ENCODE results near the gene ZC3H10.

DNA sequence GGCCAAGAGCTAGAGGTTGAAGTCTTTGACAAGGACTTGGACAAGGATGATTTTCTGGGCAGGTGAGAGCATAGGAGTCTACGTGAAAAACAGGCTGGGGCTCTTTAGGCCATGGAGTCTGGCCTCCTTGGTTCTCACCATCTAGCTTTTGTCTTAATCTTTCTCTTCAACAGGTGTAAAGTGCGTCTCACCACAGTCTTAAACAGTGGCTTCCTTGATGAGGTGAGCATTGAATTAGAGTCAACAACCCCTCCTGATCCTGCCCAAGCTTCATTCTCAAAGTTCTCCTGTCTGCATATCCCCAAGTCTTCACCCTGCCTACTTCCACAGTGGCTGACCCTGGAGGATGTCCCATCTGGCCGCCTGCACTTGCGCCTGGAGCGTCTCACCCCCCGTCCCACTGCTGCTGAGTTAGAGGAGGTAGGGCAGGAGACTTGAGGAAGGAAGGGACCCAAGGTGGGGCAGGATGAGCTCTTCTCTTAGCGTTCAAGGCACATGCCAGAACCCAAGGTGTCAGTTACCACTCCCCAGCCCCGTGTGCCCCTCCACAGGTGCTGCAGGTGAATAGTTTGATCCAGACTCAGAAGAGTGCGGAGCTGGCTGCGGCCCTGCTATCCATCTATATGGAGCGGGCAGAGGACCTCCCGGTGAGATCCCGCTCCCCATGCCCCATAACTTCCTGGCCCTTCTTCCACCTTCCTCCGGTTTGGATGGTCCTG is 19.9 kb downstream of the ZC3H10 start:
- TF ChIP-seq, protein P1, sequence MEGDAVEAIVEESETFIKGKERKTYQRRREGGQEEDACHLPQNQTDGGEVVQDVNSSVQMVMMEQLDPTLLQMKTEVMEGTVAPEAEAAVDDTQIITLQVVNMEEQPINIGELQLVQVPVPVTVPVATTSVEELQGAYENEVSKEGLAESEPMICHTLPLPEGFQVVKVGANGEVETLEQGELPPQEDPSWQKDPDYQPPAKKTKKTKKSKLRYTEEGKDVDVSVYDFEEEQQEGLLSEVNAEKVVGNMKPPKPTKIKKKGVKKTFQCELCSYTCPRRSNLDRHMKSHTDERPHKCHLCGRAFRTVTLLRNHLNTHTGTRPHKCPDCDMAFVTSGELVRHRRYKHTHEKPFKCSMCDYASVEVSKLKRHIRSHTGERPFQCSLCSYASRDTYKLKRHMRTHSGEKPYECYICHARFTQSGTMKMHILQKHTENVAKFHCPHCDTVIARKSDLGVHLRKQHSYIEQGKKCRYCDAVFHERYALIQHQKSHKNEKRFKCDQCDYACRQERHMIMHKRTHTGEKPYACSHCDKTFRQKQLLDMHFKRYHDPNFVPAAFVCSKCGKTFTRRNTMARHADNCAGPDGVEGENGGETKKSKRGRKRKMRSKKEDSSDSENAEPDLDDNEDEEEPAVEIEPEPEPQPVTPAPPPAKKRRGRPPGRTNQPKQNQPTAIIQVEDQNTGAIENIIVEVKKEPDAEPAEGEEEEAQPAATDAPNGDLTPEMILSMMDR (conservative IDR thresholded peaks at IDR 0.05), result no peak
- no peak for TF ChIP-seq EZH2 (IDR thresholded peaks at IDR 0.05; ENCODE audit: low read depth)
